ENCODE data around the gene NDUFAF5. TPM values are rescaled to one million over a fixed set of nuclear protein-coding genes. Genes with fewer than 3 reads are reported as not detected.
"Not testable (repeated sequence)": the region's sequence is repeated elsewhere in the genome, so short reads cannot be mapped to it uniquely, and the experiment has no call there.

NDUFAF5 gene, protein sequence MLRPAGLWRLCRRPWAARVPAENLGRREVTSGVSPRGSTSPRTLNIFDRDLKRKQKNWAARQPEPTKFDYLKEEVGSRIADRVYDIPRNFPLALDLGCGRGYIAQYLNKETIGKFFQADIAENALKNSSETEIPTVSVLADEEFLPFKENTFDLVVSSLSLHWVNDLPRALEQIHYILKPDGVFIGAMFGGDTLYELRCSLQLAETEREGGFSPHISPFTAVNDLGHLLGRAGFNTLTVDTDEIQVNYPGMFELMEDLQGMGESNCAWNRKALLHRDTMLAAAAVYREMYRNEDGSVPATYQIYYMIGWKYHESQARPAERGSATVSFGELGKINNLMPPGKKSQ
- 25.6 and 26.8 TPM in 2 replicates for total RNA-seq

DNA sequence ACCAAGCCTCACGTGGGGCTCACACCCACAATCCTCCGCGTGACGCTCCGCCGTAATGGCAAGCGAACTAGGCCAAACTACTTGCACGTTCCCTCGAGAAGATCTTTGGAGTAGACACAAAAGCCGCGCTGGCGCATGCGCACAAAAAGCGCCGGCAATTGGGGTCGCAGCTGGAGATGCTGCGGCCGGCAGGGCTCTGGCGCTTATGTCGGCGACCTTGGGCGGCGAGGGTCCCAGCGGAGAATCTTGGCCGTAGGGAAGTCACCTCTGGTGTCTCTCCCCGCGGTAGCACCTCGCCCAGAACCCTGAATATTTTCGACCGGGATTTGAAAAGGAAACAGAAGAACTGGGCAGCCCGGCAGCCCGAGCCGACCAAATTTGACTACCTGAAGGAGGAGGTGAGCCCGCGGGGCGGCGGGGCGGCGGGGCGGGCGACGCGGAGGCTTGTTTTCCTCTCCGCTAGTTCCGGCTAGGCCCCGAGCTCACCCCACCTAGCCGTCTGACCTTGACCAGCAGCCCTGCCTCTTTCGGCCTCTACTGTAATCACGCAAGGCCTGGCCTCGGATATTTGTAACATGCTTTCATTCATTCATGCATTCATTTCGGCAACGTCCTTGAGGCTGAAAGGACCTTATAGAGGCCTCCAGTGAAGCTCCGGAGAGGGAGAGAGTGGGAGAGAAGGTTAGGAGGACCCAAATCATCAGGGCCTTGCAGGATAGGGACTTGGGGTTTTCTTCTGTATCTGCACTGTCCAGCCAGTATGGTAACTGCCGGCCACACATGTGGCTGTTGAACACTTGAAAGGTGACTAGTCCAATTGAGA is at the start of gene NDUFAF5, which contains the start of gene ESF1:
NDUFAF5 (plus strand) TSS at position 136 of the 823 bp plus-strand sequence; CDS start at position 177, 41 bp downstream.
ESF1 (minus strand) TSS at position 27 of the 823 bp plus-strand sequence. CDS start 1,779 bp downstream, outside the sequence.
- intact Hi-C loops (cut with micrococcal nuclease): loop anchor here (1.0 to 10.0 kb wide), 5 partner anchors 9 to 560 kb away; partner anchors contain the start of genes ISM1 and TASP1

DNA sequence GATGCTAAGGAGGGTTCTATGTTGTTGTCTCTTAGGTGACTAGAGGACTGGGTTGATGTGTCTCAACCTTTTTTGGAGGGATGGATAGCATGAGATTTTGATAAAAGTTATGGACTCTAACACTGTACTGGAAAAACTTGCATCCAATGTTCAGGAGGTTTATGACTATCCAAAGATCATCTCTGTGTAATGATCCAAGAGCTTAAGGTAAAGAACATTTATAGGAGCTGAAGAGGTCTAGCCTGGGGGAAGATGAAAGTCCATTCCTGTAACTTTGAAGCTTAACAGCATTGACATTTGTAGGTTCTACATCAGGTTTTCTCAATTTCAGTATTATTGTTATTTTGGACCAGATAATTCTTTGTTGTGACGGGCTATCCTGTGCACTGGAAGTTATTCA is 49.0 kb upstream of the NDUFAF5 start:
- intact Hi-C loops (cut with micrococcal nuclease): no loop called here

DNA sequence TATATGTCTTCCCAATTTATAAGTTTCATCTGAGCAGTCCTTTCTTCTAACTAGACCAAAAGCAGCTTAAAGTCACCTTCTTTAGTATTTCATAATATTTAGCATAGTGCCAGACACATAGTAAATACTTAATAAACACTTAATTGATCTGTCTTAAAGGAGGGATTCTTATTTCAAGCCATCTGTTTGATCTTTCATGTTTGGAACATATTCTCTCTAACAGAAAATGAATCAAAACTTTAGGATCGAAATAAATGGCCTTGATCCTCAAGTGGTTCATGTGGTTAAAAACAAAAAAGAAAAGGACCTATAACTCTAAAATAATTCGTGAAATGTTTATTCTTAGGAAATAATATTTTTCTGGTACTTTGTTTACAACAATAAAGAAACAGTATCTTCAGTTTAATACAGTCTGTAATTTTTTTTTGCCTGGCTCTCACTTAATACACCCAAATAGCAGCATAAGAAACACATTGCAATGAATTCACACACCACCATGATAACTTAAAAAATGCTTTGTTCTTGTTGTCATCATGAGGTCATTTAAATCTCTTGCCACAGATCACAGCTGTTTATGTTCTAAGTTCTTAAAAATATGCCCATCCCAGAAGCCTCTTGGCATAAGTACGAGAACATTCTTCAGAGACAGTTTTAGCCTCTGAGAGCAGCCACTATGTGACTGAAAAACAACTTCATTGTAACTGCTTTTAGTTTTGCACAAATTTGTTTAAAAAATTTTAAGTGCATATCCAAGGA is 48.2 kb upstream of the NDUFAF5 start:
- intact Hi-C loops (cut with micrococcal nuclease): no loop called here

GRCh38 chr20:13738187-13738586 is 46.6 kb upstream of the NDUFAF5 start:
- intact Hi-C loops (cut with micrococcal nuclease): not testable (repeated sequence)

DNA sequence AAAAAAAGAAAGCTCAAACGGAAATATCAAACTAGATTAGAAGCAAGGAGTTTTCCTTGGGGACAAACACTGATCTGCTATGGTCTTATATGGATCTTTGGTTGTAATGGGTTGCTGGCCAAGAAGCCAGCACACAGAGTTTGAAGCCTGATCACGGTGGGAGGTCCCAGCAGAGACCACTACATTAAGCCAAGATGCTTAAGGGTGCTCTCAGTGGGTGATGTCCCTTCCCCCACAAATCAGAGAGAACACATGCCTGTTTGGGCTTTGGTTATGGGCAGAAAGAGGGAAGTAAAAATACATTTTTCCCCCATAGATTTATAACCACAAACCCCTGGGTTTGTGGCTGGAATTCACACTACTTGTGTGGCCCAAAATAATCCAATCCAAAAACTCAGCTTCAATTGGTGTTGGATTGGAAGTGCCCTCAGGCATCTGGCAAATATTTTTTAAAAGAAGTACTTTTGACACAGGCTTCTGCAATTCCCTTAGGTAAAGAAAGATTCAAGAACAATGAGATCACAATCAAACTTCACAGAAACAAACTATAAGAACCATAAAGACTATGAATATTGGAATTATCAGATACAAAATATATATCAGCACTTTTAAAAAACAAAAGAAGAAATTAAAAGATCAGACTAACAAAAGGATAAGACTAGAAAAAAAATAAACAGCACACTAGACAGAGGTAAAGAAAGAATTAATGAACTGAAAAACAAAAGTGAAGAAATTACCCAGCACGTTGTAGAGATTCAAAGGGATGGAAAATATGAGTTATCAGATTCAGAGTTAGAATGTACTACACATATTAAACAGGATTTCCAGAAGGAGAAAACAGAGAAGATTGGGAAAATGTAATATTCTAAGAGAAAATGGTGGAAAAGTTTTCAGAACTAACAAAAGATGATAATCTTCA is 44.8 kb upstream of the NDUFAF5 start:
- intact Hi-C loops (cut with micrococcal nuclease): no loop called here

- intact Hi-C loops (cut with micrococcal nuclease): no loop called here
Measured at GRCh38 chr20:13741879-13742278, 42.9 kb upstream of the NDUFAF5 start.

- intact Hi-C loops (cut with micrococcal nuclease): no loop called here
Measured at GRCh38 chr20:13744352-13744751, 40.5 kb upstream of the NDUFAF5 start.

DNA sequence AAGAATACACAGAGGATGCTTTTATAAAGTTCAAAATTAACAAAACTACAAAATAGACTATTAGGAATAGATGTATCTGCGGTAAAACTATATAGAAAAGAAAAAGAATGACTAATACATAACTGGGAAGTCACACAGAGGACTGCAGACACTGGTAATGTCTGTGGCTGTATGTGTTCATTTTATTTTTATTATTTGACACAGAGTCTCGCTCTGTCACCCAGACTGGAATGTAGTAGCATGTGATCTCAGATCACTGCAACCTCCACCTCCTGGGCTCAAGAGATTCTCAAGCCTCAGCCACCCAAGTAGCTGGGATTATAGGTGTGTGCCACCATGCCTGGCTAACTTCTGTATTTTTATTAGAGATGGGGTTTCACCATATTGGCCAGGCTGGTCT is 39.0 kb upstream of the NDUFAF5 start:
- intact Hi-C loops (cut with micrococcal nuclease): no loop called here

- intact Hi-C loops (cut with micrococcal nuclease): no loop called here
Measured at GRCh38 chr20:13749811-13750210, 35.0 kb upstream of the NDUFAF5 start.

- intact Hi-C loops (cut with micrococcal nuclease): no loop called here
Measured at GRCh38 chr20:13753436-13754036, 31.3 kb upstream of the NDUFAF5 start.

DNA sequence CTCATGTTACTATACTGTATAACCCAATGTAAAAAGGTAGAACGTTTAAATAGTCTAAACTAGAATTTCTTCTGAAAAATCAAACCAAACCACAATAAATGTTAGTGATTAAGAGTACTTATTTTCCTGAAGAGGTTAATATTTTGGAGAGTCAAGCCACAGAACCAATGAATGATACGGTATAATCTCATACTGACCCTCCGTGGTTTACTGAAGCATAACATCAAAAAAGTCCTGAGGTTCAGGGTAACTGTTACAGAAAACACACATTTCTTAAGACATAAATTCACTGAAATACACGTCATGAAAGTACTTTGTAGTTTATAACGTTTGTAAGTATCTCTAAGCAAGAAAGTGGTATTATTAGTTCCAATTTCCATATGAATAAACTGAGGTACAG is 29.0 kb upstream of the NDUFAF5 start:
- intact Hi-C loops (cut with micrococcal nuclease): no loop called here

- intact Hi-C loops (cut with micrococcal nuclease): no loop called here
Measured at GRCh38 chr20:13756551-13756950, 28.3 kb upstream of the NDUFAF5 start.

DNA sequence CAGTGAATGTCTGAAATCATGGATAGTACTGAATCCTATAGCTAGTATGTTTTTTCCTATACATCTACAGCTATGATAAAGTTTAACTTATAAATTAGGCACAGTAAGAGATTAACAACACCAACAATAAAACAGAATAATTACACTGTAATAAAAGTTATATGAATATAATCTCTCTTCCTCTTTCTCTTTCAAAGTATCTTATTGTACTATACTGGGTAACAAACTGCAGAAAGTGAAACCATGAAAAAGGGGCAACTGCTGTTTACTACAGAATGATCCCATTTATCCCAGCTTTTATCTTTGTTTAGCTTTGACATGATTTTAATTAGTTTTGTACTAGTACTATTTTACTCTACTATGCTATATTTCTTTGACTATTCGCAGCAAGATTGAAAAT is 25.9 kb upstream of the NDUFAF5 start:
- intact Hi-C loops (cut with micrococcal nuclease): no loop called here

GRCh38 chr20:13760451-13760946 is 24.3 kb upstream of the NDUFAF5 start:
- intact Hi-C loops (cut with micrococcal nuclease): not testable (repeated sequence)

- intact Hi-C loops (cut with micrococcal nuclease): no loop called here
Measured at GRCh38 chr20:13765299-13765698, 19.5 kb upstream of the NDUFAF5 start.

- intact Hi-C loops (cut with micrococcal nuclease): no loop called here
Measured at GRCh38 chr20:13765868-13766416, 18.9 kb upstream of the NDUFAF5 start.

DNA sequence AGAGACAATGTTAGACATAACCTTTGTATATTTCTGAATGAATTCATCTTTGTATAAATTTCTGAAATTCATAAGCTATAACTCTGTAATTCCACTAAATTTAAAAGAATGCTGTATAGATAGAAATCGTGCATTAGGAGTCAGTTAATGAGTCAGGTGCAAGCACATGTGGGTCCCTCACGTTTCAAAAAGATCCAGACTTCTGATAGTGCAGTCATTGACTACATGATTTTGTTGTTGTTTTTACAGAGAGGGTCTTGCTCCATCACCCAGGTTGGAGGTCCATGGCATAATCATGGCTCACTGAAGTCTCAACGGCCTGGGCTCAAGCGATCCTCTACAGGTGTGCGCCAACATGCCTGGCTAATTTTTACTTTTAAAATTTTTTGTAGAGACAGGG is 14.7 kb upstream of the NDUFAF5 start:
- intact Hi-C loops (cut with micrococcal nuclease): loop anchor here (5.0 to 10.0 kb wide), 3 partner anchors 313 to 845 kb away; no protein-coding TSS in a partner anchor

- intact Hi-C loops (cut with micrococcal nuclease): loop anchor here (5.0 to 10.0 kb wide), 3 partner anchors 315 to 847 kb away; no protein-coding TSS in a partner anchor
Measured at GRCh38 chr20:13771853-13772453, 12.9 kb upstream of the NDUFAF5 start.

- intact Hi-C loops (cut with micrococcal nuclease): loop anchor here (5.0 to 10.0 kb wide), 3 partner anchors 315 to 848 kb away; no protein-coding TSS in a partner anchor
Measured at GRCh38 chr20:13772529-13772928, 12.3 kb upstream of the NDUFAF5 start.

Data from T-helper 2 cell treated with Interferon-gamma antibody and Interleukin-4, amounts not matched to agents 100 ng/mL and 5 ng/mL, for 36 hours (primary cell).